ENCODE data around the gene MAU2. TPM values are rescaled to one million over a fixed set of nuclear protein-coding genes. Genes with fewer than 3 reads are reported as not detected.

The MAU2 gene
- total and polyA plus RNA-seq, 2 of the 13 experiments (the other 11 are each of a cell fraction or from before 2014, with no cell fraction given), result 16.8 to 33.8 TPM

GRCh38 chr19:19319732-19320360 lies 783 bp upstream of the MAU2 start (continued):
- TF ChIP-seq ZNF7 (CRISPR knock-in tag; IDR thresholded peaks at IDR 0.05), result no peak
- no peak for TF ChIP-seq JUNB (CRISPR knock-in tag; IDR thresholded peaks at IDR 0.05; ENCODE audit: borderline replicate concordance)
- 0 out of 2 replicates have a peak, but pooled peaks have one; percentile 65 for TF ChIP-seq LBX2 (CRISPR knock-in tag; IDR thresholded peaks at IDR 0.05; ENCODE audit: borderline replicate concordance)
- TF ChIP-seq MYC (CRISPR knock-in tag; IDR thresholded peaks at IDR 0.05; ENCODE audit: borderline replicate concordance), result no peak
- no peak for TF ChIP-seq RAD21 (CRISPR knock-in tag; IDR thresholded peaks at IDR 0.05)
- no peak for TF ChIP-seq CREB3 (CRISPR knock-in tag; IDR thresholded peaks at IDR 0.05)
- TF ChIP-seq SP2 (CRISPR knock-in tag; IDR thresholded peaks at IDR 0.05), result no peak
- no peak for TF ChIP-seq ASH2L (IDR thresholded peaks at IDR 0.05; ENCODE audit: insufficient read length, low read depth, low read length)
- peak; percentile 45 for TF ChIP-seq AGO1 (IDR thresholded peaks at IDR 0.05; ENCODE audit: low read depth, low read length, poor library complexity, severe bottlenecking)
- TF ChIP-seq RFX5 (IDR thresholded peaks at IDR 0.05; ENCODE audit: low read depth, low read length), result no peak
- peak; percentile 1 for TF ChIP-seq HNRNPLL (IDR thresholded peaks at IDR 0.05; ENCODE audit: low read depth, low read length, poor library complexity, severe bottlenecking)
- TF ChIP-seq PREB (CRISPR knock-in tag; IDR thresholded peaks at IDR 0.05), result no peak
- TF ChIP-seq ZBTB42 (CRISPR knock-in tag; IDR thresholded peaks at IDR 0.05), result 0 out of 2 replicates have a peak, but pooled peaks have one; percentile 10
- TF ChIP-seq CBX5 (CRISPR knock-in tag; IDR thresholded peaks at IDR 0.05; ENCODE audit: borderline replicate concordance), result no peak
- TF ChIP-seq ZNF75D (CRISPR knock-in tag; IDR thresholded peaks at IDR 0.05; ENCODE audit: borderline replicate concordance), result no peak
- no peak for TF ChIP-seq AHDC1 (CRISPR knock-in tag; IDR thresholded peaks at IDR 0.05; ENCODE audit: borderline replicate concordance)
- 0 out of 2 replicates have a peak, but pooled peaks have one; percentile 13 for TF ChIP-seq HOXA5 (CRISPR knock-in tag; IDR thresholded peaks at IDR 0.05)
- no peak for TF ChIP-seq ZNF674 (CRISPR knock-in tag; IDR thresholded peaks at IDR 0.05; ENCODE audit: low read depth)
- no peak for TF ChIP-seq NFIC (IDR thresholded peaks at IDR 0.05; ENCODE audit: low read length)
- no peak for TF ChIP-seq RFX1 (IDR thresholded peaks at IDR 0.05)
- TF ChIP-seq MTF2 (CRISPR knock-in tag; IDR thresholded peaks at IDR 0.05; ENCODE audit: borderline replicate concordance), result 0 out of 2 replicates have a peak, but pooled peaks have one; percentile 55
- no peak for TF ChIP-seq SNAPC5 (CRISPR knock-in tag; IDR thresholded peaks at IDR 0.05; ENCODE audit: borderline replicate concordance)

Data from HepG2 (cell line).